IMR-90 (cell line): ENCODE results near the gene OST4.

ENCODE experiments used
- CHD1 ChIP-seq: IDR thresholded peaks from 2 replicates; pipeline ENCODE4 v1.6.1; 2012; ENCODE audit warnings: low read depth, low read length, improper control_type of control experiment
- NFE2L2 ChIP-seq: fragments of 150-350 bp; IDR thresholded peaks from 2 replicates; pipeline ENCODE4 v1.6.1; 2016; ENCODE audit warnings: low read depth, mild to moderate bottlenecking, low read length
- POLR2A ChIP-seq: IDR thresholded peaks from 2 replicates; pipeline ENCODE4 v1.6.1; 2012; ENCODE audit warnings: mild to moderate bottlenecking, low read depth, low read length
- TF ChIP-seq, protein P1 (sequence below): conservative IDR thresholded peaks from 2 replicates; pipeline ENCODE4 v1.5.1; 2012; ENCODE audit warnings: mild to moderate bottlenecking, low read depth, low read length, improper control_type of control experiment

DNA sequence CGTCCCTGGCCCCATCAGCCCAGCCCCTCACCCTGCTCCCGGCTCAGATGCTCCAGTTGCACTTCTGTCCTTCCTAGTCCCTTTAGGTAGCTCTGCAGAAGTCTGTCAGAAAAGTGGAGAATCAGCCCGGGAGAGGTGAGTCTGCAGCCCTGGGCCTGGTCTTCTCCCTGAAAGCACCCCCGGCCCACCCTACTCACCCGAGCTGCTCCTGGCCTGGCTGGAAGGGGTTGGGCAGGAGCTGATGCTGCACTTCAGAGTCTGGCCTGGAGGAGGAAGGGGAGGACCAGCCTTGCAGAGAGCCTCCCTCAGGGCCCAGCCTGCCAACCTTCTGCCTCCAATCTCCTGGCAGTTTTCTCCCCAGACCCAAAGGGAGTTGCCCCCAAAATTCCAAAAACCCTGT, 30.9 kb upstream of the OST4 start:
- TF ChIP-seq CHD1 (no peak), NFE2L2 (no peak), POLR2A (no peak)
- TF ChIP-seq, protein P1, sequence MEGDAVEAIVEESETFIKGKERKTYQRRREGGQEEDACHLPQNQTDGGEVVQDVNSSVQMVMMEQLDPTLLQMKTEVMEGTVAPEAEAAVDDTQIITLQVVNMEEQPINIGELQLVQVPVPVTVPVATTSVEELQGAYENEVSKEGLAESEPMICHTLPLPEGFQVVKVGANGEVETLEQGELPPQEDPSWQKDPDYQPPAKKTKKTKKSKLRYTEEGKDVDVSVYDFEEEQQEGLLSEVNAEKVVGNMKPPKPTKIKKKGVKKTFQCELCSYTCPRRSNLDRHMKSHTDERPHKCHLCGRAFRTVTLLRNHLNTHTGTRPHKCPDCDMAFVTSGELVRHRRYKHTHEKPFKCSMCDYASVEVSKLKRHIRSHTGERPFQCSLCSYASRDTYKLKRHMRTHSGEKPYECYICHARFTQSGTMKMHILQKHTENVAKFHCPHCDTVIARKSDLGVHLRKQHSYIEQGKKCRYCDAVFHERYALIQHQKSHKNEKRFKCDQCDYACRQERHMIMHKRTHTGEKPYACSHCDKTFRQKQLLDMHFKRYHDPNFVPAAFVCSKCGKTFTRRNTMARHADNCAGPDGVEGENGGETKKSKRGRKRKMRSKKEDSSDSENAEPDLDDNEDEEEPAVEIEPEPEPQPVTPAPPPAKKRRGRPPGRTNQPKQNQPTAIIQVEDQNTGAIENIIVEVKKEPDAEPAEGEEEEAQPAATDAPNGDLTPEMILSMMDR = no peak
